SU-DHL-6 (cell line): Measurements from ENCODE around the gene NRG3.

ENCODE experiments used
- H2AFZ ChIP-seq: fragments of 200-600 bp; sonication (generic); 2 replicates; pipeline ENCODE4 v1.6.1; 2014; ENCODE audit warnings: low read depth, mild to moderate bottlenecking, moderate library complexity, mixed read lengths, antibody characterized with exemption, low read length; ENCODE audit not compliant: severe bottlenecking
- H3F3A ChIP-seq: fragments of 200-600 bp; shearing (Covaris generic); 2 replicates; pipeline ENCODE4 v1.6.0; 2016; ENCODE audit warnings: antibody characterized with exemption, mild to moderate bottlenecking; ENCODE audit not compliant: insufficient read depth
- H3K27ac ChIP-seq: fragments of 200-600 bp; sonication (generic); 2 replicates; pipeline ENCODE4 v1.5.1; 2016; ENCODE audit warnings: low read depth, mild to moderate bottlenecking, low read length, moderate library complexity, mixed read lengths
- H3K27me3 ChIP-seq: fragments of 200-600 bp; sonication (generic), shearing (Covaris generic); 2 replicates; pipeline ENCODE4 v1.6.0; 2014; ENCODE audit warnings: mild to moderate bottlenecking, low read length
- H3K36me3 ChIP-seq: fragments of 200-600 bp; sonication (generic); 2 replicates; pipeline ENCODE4 v1.6.1; 2014; ENCODE audit warnings: mild to moderate bottlenecking, low read length, mixed read lengths
- H3K4me2 ChIP-seq: fragments of 300-600, 200-600 bp; shearing (Covaris generic), sonication (generic); 2 replicates; pipeline ENCODE4 v1.6.0; 2014; ENCODE audit warnings: low read length, low read depth, mild to moderate bottlenecking; ENCODE audit not compliant: poor library complexity, severe bottlenecking
- H3K4me3 ChIP-seq: fragments of 200-600 bp; sonication (generic); 2 replicates; pipeline ENCODE4 v1.5.1; 2014; ENCODE audit warnings: antibody characterized with exemption, low read length, mild to moderate bottlenecking, mixed read lengths; ENCODE audit not compliant: insufficient read depth, poor library complexity, severe bottlenecking
- H3K79me2 ChIP-seq: fragments of 200-600 bp; sonication (generic); 2 replicates; pipeline ENCODE4 v1.6.1; 2014; ENCODE audit warnings: mild to moderate bottlenecking, low read length, moderate library complexity; ENCODE audit not compliant: insufficient read depth
- H3K9ac ChIP-seq: fragments of 200-600 bp; sonication (generic); 2 replicates; pipeline ENCODE4 v1.7.0; 2014; ENCODE audit warnings: mild to moderate bottlenecking, low read length
- H3K9me2 ChIP-seq: fragments of 200-600 bp; sonication (generic); replicated peaks from 2 replicates; pipeline ENCODE4 v1.6.1; 2014; ENCODE audit warnings: low read length; ENCODE audit not compliant: insufficient read depth
- H3K9me3 ChIP-seq: fragments of 200-600 bp; sonication (generic); 2 replicates; pipeline ENCODE4 v1.6.1; 2014; ENCODE audit warnings: low read length, mixed read lengths; ENCODE audit not compliant: insufficient read depth
- H4K20me1 ChIP-seq: fragments of 200-600 bp; sonication (generic); 2 replicates; pipeline ENCODE4 v1.6.1; 2014; ENCODE audit warnings: low read depth, mild to moderate bottlenecking, antibody characterized with exemption, low read length, moderate library complexity, mixed read lengths
- EZH2phosphoT487 ChIP-seq: fragments of 200-600 bp; sonication (generic), shearing (Covaris generic); conservative IDR thresholded peaks from 2 replicates; pipeline ENCODE4 v1.6.1; 2018; ENCODE audit warnings: mild to moderate bottlenecking, antibody characterized with exemption, low read length, moderate library complexity, mixed read lengths
- TF ChIP-seq, protein P1 (sequence below): fragments of 200-600 bp; sonication (generic); IDR thresholded peaks from one replicate; pipeline ENCODE4 v1.5.1; 2017; ENCODE audit warnings: antibody characterized with exemption, mild to moderate bottlenecking, low read length, moderate library complexity; ENCODE audit not compliant: insufficient read depth, poor library complexity, severe bottlenecking

NRG3 gene

DNA sequence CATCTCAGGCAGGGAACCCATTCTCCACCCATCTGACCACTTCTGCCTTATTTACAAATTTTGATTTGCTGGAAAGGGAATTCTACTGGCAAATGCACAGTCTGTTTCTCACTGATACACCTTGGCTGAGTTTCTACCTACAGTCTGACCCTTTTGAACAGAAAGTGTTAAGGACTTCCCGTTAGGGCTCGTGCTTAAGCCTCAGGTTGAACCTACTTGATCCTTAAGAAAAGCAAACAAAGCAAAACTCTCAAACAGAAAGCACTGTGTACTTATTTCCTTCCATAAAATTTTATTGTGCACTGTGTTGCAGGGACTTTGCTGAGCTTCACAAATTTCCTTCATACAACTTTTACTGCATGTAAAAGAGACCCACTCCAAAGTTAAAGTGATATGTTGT lies 367.8 kb downstream of the NRG3 start:
- Histone ChIP-seq H3K79me2 (no peaks in the 10 kb centered on the region), H3K4me2 (no peak overlapping the region), H3K4me3 (no peak overlapping the region), H3K27ac (no peak overlapping the region), H3F3A (no peaks in the 10 kb centered on the region), H3K9me2 (no peaks in the 10 kb centered on the region), H4K20me1 (no peaks in the 10 kb centered on the region), H3K9ac (no peak overlapping the region), H3K27me3 (no peaks in the 10 kb centered on the region), H2AFZ (no peak overlapping the region), H3K36me3 (no peaks in the 10 kb centered on the region), H3K9me3 (no peaks in the 10 kb centered on the region)
- no peak for TF ChIP-seq EZH2phosphoT487
- TF ChIP-seq, protein P1, sequence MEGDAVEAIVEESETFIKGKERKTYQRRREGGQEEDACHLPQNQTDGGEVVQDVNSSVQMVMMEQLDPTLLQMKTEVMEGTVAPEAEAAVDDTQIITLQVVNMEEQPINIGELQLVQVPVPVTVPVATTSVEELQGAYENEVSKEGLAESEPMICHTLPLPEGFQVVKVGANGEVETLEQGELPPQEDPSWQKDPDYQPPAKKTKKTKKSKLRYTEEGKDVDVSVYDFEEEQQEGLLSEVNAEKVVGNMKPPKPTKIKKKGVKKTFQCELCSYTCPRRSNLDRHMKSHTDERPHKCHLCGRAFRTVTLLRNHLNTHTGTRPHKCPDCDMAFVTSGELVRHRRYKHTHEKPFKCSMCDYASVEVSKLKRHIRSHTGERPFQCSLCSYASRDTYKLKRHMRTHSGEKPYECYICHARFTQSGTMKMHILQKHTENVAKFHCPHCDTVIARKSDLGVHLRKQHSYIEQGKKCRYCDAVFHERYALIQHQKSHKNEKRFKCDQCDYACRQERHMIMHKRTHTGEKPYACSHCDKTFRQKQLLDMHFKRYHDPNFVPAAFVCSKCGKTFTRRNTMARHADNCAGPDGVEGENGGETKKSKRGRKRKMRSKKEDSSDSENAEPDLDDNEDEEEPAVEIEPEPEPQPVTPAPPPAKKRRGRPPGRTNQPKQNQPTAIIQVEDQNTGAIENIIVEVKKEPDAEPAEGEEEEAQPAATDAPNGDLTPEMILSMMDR = no peak

DNA sequence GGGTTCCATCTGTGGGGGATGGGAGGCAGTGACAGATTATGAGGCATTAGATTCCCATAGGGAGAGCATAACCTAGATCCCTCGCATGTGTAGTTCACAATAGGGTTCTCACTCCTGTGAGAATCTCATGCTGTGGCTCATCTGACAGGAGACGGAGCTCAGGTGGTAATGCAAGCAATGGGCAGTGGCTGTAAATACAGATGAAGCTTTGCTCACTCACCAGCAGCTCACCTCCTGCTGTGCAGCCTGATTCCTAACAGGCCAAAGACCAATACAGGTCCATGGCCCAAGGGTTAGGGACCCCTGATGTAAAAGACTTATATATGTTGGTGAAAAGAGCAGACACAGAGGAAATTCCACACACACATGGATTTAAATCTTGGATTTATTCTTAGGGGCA lies 370.2 kb downstream of the NRG3 start:
- H3K36me3 ChIP-seq = no peaks in the 10 kb centered on the region
- no peaks in the 10 kb centered on the region for H3K79me2 ChIP-seq
- no peaks in the 10 kb centered on the region for H3K9me2 ChIP-seq
- no peaks in the 10 kb centered on the region for H4K20me1 ChIP-seq
- H3K27me3 ChIP-seq = no peaks in the 10 kb centered on the region
- TF ChIP-seq, protein P1 = no peak
- TF ChIP-seq EZH2phosphoT487 = no peak
- H2AFZ ChIP-seq = no peak overlapping the region
- no peak overlapping the region for H3K4me3 ChIP-seq
- H3K9me3 ChIP-seq = no peaks in the 10 kb centered on the region
- H3K4me2 ChIP-seq = no peak overlapping the region
- no peak overlapping the region for H3K9ac ChIP-seq
- no peak overlapping the region for H3K27ac ChIP-seq
- no peaks in the 10 kb centered on the region for H3F3A ChIP-seq

DNA sequence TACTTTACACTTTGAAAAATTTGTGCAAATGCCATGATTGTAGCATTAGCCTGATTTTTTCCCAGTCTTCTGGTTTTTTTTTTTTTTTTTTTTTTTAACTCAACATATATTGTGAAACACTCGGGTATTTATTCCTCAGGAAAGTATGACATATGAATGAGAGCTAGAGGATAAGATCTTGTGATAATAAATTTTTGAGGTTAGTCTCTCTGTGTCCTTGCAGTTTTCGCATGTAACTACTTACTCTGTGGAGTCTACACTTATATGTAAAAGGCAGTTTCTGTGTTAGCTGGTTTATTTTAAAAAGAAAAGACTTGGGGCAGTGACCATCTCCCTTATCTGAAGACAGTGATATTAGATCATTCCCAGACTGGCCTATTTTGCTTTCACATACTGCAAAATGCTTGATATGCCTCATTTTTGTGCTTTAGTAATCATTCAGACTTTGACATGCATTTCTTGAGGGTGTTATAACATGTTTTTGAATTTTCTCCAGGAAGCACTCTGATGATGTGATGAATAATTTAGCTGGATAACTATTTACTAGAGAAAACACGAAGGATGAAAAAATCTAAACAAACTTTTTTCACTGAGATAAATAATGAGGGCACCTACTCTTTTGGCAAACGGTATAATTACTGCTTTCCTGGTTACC lies 371.0 kb downstream of the NRG3 start:
- no peak overlapping the region for H3K4me3 ChIP-seq
- H4K20me1 ChIP-seq = no peaks in the 10 kb centered on the region
- H3K9ac ChIP-seq = no peak overlapping the region
- H3K27me3 ChIP-seq = no peaks in the 10 kb centered on the region
- no peaks in the 10 kb centered on the region for H3K36me3 ChIP-seq
- H3K79me2 ChIP-seq = no peaks in the 10 kb centered on the region
- no peaks in the 10 kb centered on the region for H3F3A ChIP-seq
- H3K27ac ChIP-seq = no peak overlapping the region
- no peak overlapping the region for H3K4me2 ChIP-seq
- TF ChIP-seq, protein P1 = no peak
- TF ChIP-seq EZH2phosphoT487 = no peak
- no peak overlapping the region for H2AFZ ChIP-seq
- no peaks in the 10 kb centered on the region for H3K9me3 ChIP-seq
- no peaks in the 10 kb centered on the region for H3K9me2 ChIP-seq
